GM18519 (cell line): ENCODE data around the gene NAGK.
"Not testable (repeated sequence)": the region's sequence is repeated elsewhere in the genome, so short reads cannot be mapped to it uniquely, and the experiment has no call there.

Experiments used
- ATAC-seq: cut with Tn5 transposase; IDR thresholded peaks from one replicate; pipeline ENCODE4 v1.9.1; 2021; ENCODE audit warnings: mild to moderate bottlenecking, moderate library complexity; ENCODE audit not compliant: unreplicated experiment, low FRiP score

The NAGK gene

DNA sequence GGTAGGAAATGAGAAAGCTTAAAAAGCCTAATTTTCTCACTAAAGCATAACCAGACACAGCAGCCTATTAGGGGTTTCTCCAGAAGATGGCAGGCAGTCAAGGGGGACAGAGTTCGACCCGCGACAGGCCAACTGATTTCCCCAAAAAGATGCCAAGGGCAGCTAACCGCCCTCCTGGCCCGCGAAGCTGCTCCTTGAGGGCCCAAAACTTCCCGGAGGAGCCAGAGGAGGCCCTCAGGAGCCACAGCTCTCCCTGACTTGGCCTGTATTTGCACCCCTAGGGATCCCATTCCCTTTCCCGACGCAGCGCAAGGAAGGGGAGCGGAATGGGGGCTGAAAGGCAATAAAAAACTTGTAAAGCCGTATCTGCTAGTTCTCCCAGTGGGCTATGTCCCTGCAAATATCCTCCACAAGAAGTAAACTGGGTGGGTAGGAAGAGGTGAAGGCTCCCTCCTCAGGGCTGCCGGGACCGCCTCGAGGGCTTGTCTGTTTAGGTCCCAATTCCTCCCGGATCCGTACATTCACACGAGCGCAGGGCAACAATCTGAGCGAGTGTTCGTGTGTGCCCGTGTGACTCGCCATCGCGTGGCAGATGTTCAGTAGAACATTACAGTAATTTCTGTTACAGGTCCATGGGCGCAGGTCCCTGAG lies 756 bp upstream of the NAGK start:
- no peak for ATAC-seq

DNA sequence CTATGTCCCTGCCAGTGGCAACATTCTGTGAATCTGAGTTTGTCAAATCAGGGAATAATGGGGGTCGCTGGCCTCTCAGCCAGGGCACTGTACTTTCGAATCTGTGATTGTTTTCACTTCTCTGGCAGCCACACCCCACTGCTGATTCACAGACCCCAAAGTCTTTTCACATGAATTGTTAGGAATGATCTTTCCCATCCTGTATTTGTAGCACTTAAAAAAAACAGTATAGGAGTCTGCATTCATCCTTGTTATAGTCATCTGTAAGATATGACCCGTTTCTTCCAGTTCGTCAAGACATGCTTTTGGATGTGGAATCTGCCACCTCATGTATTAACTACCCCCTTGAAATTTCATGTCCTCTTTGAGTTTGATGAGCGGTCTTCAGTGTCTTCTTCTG lies 928 bp downstream of the NAGK start:
- no peak for ATAC-seq

DNA sequence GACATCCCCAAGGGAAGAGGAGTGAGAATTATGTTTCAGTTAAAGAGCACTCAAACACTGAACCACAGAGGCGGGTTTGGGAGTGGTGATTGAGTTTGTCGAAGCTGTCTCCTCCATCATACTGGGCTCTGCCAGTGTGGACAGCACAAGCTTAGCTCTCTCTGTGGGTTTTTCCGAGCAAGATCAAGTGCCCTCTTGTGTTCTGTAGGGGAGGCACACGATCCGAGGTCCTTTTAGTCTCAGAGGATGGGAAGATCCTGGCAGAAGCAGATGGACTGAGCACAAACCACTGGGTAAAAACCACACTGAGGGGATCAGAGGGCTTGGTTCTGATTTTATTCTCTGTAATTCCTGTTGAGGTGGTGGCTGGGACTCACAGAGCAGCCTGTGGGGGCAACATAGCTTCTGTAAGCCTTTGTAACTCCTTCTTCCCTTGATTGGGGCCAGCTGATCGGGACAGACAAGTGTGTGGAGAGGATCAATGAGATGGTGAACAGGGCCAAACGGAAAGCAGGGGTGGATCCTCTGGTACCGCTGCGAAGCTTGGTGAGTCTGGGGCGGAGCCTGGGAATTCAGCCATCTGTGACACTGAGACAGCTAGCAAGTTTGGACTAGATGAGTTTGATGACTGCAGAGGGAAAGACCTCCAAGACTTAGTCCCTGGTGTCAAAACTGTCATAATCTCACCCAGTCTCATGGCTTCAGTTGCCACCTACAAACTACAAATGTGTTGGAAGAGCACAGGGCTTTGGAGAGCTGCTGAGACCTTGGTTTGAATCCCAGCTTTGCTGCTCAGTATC lies 2.0 kb downstream of the NAGK start:
- no peak for ATAC-seq

DNA sequence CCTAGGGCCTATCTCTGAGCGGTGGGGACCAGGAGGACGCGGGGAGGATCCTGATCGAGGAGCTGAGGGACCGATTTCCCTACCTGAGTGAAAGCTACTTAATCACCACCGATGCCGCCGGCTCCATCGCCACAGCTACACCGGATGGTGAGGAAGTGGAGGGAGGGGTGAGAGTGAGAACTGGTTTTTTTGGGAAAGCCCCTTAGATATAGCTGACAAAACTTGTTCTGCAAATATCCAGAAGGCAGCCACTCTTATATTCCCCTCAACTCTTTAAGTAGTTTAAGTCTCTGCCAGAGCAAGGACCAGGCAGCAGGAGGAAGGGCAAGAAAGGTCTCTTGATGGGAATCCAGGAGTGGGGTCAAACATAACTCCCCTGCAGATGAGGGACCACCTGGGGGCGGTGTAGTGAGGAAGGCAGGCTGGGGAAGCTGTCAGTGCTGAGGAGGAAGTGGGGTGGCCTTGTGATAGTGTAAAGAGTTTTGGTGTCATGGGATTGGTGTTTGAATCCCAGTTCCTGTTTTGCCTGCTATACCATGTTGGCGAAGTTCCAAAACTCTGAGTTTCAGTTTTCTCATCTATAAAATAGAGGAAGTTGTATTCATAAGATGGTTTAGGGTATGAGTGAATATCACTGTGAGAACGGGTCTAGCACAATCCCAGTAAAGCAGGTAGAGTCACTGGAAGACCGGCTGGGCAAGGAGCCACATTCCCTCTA lies 3.4 kb downstream of the NAGK start:
- peak; percentile 31 for ATAC-seq

DNA sequence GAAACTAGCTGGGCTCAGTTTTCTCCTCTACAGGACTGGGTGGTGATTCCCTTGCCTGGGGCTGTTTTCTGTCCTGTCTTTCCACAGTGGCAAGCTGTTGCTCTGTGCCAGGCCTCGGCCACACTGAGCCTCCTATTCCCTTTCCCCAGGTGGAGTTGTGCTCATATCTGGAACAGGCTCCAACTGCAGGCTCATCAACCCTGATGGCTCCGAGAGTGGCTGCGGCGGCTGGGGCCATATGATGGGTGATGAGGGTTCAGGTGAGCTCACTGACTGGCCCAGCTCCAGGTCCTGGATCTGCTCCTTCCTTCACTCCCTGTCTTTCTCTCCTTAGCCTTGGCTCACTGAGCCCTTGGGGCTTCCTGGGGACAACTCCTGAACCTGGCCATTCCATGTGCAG lies 4.0 kb downstream of the NAGK start:
- ATAC-seq: no peak

DNA sequence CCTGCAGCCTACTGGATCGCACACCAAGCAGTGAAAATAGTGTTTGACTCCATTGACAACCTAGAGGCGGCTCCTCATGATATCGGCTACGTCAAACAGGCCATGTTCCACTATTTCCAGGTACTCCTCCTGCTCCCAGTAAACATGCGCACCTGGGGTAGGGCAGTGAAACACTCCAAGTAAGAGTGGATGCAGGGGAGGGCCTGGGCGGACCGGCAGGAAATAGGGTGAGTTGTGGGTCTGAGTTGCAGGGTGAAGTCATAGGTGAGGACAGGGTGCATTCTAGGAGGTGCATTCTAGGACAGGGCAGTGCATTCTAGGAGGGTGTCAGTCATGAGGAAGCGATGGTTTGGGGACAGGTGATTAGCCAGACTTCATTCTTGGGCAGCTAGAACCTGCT lies 5.0 kb downstream of the NAGK start:
- no peak for ATAC-seq

DNA sequence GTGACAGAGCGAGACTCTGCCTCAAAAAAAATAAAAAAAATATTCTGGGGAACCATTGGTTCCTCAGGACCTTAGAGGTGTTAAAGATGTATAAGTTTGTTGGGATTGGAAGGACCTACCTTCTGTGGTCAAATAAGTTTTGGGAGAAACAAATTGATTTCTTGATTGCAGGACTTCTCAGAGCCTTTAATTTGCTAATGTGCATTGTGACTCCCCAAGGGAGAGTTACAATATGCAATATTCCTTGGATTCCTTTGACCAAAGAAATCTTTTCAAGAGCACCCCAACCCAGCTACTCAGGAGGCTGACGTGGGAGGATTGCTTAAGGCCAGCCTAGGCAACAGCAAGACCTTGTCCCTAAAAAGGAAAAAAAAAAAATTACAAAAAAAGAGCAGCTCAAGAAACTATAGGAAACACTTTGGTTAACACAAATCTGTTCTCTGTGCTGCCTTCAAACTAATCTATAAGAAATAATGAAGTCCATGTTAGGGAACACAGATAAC lies 6.5 kb downstream of the NAGK start:
- ATAC-seq: no peak

DNA sequence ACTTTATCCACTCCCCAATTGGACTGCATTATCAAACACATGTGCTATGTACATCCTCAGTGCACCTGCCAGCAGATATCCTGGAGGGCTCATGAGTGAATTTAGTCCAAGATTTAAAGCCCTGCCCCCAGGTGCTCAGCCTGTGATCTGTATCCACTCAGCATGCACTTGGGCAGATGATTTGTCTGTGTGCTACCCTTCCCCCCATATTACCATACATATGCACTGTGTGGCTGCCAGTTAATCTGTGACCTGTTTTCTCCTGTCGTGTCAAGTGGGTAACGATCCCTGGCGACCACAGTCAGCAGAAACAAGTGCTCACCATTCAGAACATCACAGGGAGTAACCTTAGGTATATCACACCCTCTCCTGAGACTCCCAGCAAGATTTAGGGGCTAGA lies 10.2 kb downstream of the NAGK start:
- no peak for ATAC-seq

DNA sequence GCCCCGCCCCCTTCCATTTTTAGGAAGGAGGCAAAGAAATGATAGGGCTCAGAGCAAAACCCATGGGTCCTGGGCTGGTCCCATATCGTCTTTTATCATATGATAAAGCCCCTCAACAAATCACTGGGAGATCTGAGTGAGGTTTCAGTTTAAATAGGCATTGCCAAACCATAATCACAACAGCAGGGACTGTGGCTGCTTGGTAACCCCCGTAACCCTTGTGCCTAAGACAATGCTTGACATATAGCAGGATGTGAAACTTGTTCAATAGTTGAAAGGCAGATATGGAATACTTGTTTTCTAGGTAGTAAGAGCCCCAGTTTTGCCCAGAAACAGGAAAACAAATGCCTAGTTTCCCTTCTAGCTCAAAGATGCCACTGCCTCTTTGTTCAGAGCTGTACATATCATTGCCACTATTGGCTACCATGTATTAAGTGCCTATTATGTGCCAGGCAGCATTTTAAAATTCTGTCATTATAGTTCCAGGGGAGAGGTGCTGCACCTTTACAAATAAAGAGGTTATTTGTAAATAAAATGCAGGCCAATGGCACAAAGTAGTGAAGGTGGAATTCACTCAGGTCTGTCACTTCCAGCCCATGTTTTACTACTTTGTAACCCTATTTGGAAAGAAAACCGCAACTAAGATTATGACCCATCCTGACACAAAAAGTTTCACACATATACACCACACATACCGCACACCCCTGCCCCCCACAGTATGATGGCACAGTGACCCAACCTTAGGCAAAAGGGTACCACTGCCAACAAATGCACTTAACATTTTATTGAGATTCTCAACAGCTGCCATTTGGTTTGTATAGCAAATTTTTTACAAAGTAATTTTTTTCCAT lies 14.2 kb downstream of the NAGK start:
- ATAC-seq: no peak

DNA sequence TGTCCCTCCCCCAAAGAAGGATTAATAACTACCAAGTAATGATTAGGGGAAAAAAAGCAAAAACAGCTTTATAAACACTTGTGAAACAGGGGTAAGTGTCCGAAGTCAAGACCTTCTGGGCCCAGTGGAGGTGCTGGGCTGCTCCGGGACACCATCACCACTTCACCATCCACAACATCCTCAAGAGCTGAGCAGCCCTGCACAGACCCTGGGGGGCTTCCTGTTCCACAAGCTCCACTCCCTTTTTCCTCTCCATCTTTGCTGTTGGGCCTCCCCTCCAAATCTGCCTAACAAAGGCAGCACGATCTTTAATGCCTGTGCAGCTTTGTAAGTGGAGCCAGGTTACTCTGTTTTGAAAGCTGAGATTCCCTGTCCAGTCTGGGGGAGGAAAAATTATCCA lies 14.8 kb downstream of the NAGK start:
- not testable (repeated sequence) for ATAC-seq

DNA sequence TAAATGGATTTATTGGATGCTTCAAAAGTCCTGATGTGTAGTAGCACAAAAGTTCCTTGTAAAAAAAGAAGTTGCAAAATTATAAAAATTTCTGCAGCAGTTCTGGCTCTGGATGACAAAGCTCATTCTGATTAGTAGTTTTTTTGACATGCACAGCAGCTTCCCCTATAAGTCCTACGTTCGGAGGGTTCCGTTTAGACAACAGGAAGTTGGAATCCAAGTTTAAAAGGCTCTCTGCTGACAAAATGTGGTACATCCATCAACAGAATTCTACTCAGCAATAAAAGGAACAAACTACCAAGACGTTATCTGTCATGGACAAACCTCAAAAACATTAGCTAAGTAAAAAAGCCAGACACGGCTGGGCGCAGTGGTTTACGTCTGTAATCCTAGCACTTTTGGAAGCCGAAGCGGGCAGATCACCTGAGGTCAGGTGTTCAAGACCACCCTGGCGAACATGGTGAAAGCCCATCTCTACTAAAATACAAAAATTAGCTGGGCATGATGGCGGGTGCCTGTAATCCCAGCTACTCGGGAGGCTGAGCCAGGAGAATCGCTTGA lies 15.4 kb downstream of the NAGK start:
- ATAC-seq: not testable (repeated sequence)

DNA sequence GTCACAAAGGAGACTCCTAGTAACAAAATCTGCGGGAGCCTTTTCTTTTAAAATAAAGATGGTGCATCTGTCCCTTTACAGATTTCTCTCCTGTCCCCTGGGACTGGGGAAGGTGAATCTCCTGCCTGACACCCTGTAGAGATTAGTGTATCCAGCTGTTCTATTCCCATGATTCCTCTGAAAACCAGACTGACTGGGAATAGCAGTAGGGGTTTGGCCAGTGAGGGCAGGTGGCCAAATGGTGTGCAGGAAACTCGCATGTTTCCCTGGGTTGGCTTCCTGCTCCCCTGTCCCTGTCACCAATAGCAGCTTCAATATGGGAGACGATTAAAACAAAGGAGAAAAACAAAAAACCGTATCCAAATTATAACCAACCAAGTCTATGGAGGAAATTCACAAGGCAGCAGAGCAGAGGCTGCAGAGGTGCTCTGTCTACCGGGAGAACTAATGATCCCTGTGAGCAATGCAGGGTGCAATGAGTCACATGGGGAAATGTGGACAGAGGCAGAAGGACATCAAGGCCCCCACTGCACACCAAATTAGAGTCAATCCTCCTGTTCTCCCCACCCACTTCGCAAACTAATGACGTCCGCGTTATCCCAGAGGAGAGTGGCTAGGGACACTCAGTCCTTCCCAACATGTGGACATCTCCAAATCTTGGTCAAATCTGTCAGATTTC lies 17.0 kb downstream of the NAGK start:
- not testable (repeated sequence) for ATAC-seq

DNA sequence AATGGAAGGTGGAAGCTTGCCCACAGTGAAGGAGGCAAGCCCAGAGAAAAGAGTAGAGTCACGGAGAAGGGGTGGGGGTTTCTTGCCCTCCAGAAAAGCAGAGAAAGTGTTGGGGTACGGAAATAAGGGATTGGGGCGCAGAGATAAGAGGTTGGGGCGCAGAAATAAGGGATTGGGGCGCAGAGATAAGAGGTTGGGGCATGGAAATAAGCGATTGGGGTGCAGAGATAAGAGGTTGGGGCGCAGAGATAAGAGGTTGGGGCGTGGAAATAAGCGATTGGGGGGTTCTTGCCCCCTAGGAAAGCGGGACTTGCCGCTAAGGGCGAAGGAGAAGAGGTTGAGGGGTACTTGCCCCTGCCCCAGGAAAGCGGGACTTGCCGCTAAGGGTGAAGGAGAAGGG lies 21.0 kb downstream of the NAGK start:
- not testable (repeated sequence) for ATAC-seq

DNA sequence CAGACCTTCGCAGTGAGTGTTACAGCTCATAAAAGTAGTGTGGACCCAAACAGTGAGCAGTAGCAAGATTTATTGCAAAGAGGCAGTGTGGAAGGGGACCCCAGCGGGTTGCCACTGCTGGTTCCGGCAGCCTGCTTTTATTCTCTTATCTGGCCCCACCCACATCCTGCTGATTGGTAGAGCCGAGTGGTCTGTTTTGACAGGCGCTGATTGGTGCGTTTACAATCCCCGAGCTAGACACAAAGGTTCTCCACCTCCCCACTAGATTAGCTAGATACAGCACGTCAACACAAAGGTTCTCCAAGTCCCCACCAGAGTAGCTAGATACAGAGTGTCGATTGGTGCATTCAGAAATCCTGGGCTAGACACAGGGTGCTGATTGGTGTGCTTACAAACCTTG lies 23.4 kb downstream of the NAGK start:
- ATAC-seq: not testable (repeated sequence)

DNA sequence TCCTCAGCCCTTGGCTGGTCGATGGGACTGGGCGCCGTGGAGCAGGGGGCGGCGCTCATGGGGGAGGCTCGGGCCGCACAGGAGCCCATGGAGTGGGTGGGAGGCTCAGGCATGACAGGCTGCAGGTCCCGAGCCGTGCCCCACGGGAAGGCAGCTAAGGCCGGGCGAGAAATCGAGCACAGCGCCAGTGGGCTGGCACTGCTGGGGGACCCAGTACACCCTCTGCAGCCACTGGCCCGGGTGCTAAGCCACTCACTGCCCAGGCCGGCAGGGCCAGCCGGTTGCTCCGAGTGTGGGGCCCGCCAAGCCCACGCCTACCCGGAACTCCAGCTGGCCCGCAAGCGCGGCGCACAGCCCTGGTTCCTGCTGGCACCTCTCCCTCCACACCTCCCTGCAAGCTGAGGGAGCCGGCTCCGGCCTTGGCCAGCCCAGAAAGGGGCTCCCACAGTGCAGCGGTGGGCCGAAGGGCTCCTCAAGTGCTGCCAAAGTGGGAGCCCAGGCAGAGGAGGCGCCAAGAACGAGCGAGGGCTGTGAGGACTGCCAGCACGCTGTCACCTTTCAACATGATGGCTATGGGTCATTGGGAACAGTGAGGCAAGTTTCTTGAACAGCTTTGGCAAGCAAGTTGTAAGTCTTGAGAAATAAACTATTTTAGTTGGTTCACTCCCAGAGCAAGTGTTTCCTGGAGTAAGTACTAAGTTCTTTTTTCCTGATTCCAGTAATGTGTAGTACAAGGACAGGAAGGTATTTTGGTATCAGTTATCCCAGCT lies 24.2 kb downstream of the NAGK start:
- ATAC-seq: not testable (repeated sequence)

DNA sequence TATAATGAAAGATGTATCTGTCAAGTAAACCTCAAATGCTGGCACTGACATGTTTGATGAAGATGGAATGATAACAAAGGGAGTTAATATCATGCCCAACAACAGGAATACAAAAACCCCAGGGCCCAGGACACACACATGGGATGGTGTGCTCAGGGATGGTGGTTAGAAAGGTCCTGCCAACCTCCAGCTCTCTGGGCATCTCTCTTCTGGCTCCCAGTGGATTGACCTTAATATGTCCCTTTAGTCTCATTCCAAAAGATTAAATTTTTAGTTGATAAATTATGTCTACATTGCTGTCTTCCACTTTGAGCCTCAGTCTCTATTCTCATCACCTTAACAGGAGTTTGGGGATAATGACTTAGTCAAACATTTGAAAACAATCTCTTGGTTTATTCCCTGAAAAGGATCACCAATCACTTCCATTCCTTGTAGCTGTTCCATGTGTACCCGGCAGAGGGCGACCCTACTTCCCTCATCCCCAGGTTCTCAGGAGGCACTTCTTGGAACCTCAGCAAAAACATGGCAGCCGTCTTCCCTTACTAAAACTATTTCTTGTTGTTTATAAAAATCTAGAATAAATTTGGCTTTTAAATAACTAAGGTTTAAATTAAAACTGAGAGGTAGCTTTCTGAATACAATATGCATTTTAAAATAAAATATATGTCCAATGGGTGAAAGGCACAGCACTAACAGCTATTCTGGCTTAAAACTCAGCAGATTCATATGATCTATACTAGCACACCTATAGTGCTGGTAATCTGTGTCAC lies 31.9 kb downstream of the NAGK start:
- ATAC-seq: no peak

DNA sequence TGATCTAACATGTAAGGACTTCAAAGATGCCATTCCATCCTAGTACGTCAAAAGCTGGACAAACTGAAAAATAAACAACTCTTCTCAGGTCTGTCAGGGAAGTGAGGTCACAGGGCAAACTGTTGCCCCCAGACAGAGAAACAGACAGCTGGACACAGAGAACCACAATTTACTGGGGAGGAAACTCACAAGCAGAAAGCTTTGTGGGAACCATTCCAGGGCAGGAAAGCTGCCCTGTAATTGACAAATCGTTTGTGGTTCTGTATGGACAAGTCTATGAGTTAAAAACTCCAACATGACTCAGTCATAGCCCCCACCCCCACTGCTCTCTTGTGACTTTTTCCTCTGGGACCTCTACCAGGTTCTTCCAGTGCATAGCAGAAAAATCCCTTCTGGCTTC lies 33.2 kb downstream of the NAGK start:
- no peak for ATAC-seq
